HG02571 (cell line): ENCODE results near the gene SPATA22.
"Not testable (repeated sequence)": the region's sequence is repeated elsewhere in the genome, so short reads cannot be mapped to it uniquely, and the experiment has no call there.

ENCODE experiments used
- ATAC-seq: cut with Tn5 transposase; IDR thresholded peaks from one replicate; pipeline ENCODE4 v1.9.1; 2021; ENCODE audit warnings: mild to moderate bottlenecking, moderate library complexity; ENCODE audit not compliant: unreplicated experiment

SPATA22 gene

DNA sequence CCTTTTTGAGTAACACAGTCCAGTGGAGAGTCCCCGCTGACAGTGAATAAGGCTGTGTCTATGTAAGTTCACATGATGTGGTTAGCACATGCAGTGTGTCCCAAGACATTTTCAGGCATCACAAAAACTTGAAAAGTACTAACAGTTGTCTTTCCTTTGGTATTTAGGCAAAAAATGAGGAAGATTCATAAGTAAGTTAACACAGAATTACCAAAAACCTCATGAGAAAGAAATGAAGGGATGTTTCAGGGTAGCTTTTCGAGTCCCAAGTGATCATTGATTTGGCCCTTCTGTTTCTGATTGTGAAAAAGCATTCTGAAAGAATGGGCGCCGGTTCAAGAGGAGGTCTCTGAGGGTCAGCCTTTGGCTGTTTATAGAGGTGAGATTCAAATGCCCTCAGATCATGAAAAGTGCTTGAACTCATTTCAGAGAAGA is 3.6 kb upstream of the SPATA22 start:
- ATAC-seq: no peak

DNA sequence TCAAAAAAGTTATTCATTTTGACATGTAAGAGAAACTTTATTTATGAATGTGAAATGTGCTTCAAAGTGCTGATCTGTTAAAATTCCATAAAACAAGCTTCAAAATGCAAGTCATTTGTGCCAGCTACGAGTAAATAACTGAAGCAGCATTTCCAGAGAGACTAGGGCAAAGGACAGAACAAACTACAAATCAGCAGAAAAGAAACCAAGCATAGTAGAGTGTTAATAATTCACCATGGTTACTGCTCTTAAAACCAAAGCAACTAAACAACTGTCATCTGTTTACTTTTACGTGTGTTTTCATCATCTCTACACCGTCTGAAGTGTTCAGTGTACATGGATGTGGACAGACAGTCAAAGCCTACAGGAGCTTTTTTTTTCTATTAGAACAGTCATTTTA is 2.6 kb upstream of the SPATA22 start:
- no peak for ATAC-seq

DNA sequence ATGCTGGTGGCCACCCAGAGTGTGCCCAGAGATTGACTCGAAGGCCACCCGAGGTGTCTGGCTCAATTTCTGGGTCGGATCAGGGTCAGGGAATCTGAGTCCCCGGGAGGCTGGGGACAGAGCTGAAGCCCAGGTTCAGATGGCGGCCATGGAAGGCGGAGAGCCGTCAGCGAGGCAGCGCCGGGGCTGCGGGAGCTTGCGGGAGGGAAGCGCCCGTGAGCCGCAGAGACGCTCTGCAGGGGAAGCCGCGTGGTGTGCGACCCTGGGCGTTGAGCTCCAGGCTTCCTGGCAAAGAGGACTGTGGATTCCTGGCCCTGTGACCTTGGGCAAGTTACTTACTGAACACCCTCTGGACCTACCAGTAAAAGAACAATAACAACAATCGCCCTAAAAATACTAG is 518 bp upstream of the SPATA22 start:
- no peak for ATAC-seq

DNA sequence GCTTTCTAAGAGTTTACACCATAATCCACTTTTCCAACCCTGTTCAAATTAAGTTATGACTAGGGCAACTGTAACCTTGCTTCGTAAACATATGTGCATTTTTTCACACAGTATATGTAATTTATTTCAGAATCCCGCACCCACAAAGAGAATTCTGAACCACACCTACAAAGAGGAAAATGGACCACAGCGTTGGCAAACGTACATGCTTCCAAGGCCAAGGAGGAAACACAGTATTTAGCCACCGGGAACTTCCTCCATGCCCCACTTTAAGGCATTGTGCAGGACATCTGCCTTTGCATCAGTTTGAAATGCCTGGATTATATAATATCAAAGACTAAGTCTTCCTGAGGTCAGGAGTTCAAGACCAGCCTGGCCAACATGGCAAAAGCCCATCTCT is 2.1 kb downstream of the SPATA22 start:
- ATAC-seq: no peak

DNA sequence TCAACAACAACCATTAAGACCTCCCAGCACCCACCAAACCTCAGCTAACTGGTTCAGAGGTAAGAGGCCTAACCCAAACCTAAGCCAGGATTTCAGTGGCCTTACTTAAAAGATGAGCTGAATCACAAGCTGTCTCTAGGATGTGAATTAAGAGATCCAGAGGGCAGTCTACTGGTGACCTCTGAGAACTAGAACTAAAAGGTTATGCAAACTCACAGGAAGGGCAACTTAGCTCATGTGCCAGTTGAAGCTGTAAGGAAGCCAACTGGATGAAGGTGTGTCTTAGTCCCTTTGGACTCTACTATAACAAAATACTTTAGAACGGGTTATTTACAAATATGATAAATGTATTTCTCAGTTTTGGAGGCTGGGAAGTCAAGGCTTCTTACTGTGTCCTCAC is 5.3 kb downstream of the SPATA22 start:
- ATAC-seq: not testable (repeated sequence)

- no peak for ATAC-seq
Observed at GRCh38 chr17:3448059-3448665, 23.5 kb downstream of the SPATA22 start.

DNA sequence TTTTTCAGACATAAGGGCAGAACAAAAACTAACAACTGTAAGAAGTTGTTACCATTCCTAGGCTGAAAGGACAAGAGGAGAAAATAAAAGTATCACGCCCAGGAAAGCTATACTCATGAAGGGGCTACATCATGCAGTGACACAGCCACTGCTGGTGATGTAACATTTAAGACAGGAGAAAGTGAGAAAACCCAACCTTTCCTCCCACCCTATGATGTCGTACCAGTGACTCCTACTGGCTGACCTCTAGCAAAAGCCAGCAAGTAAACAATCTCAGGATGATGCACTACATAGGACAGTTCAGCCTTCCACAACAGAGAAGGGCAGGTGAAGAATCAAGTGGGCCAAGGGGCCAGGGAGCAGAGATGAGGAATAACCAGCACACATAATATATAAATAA is 24.0 kb downstream of the SPATA22 start:
- ATAC-seq: no peak

DNA sequence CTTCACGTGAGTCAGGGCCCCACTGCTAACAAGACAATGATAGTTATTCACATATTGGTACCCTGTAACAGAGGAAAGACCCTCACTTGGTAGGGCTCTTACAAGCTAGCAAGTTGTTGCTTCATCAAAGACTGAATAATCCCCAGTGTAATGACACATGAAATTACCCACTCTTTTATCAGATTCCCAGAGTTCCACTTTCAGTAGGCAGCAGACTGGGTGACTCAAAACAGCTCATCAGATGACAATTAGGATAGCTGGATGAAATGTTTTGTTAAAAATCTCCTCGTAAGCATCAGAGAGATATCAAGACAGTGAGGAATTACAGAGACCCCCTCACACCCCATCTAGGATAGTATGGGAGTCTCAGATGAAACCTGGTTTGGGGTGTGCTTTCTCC is 31.2 kb downstream of the SPATA22 start:
- ATAC-seq: no peak

GRCh38 chr17:3438368-3438767 is 33.3 kb downstream of the SPATA22 start:
- ATAC-seq: no peak

- ATAC-seq: no peak
Observed at GRCh38 chr17:3433741-3434140, 37.9 kb downstream of the SPATA22 start, which contains the start of gene OR1E2. Gene OR1E2, minus strand, starts transcription at chr17:3433841. Its CDS starts 0 bp downstream, at chr17:3433841.

DNA sequence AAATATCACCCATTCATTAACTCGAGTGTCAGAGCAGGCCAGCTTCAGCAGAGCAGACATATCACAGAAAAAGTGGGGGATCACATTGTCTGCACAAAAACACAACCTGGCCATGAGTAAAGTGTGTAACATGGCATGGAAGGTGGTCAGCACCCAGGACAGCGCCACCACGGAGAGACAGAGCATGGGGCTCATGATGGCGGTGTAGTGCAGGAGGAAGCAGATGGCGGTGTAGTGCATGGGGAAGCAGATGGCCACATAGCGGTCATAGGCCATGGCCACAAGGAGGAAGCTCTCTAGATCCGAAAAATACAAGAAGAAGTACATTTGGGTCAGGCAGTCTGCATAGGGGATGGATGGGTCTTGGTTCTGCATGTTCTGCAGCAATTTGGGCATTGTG is 38.4 kb downstream of the SPATA22 start:
- not testable (repeated sequence) for ATAC-seq

DNA sequence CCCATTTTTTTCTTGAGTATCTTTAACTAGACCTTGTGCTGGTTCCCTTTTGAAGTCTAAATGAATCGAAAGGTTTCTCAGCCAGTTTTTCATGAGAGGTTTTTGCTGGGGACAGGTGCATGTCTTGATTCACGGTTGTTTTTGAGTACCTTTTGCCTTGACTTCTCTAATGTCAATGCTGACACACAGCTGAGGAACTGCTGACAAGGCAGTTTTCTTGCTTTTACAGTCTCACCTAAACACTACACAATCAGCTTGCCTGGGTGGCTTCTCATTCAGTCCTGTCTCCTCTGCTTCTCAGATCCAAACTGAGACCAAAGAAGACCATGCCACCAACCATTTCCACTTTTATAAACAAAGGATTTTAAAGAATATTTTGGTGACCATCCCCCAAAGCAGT is 53.4 kb downstream of the SPATA22 start:
- no peak for ATAC-seq

GRCh38 chr17:3415610-3416009 is 56.0 kb downstream of the SPATA22 start:
- no peak for ATAC-seq

DNA sequence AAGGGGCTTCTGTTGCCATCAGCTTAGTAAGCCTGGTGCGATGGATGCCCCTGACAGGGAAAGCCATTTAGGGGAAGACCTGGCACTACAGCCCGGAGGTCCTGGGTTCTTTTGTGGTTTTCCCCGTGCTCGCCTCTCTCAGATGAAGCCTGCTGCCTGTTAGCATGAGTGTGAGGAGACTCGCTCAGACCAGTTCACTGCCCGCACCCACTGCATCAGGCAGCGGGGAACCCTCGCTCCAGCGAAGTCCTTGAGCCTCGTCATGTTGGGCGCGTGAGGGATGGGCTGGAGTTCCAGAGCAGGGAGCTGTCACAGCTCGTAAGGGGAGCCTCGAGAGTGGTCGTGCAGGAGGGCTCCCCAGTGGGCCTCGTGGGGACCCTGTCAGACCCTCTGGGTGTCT is 59.4 kb downstream of the SPATA22 start:
- not testable (repeated sequence) for ATAC-seq

DNA sequence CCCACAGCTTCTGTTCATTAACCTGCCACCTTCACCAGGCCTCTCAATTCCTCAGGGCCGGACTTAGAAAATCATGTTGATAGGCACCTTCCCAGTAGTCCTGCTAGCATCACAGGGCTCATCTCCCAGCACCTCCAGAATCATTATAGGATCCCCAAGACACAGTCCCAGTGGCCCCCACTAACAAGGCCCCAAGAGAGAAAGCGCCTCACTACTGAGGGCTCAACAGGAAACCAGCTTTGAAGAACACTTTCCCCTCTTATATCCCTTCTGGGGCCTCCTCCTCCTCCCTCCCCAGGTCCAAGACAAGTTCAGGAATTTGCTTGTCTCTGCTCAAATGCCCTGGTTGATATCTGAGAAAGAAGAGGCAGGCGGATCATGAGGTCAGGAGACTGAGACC is 60.5 kb downstream of the SPATA22 start, which contains the start of gene OR3A3:
TSS of gene OR3A3 (plus strand) at position 301 of the 400 bp plus-strand sequence.
- ATAC-seq: no peak

- not testable (repeated sequence) for ATAC-seq
Observed at GRCh38 chr17:3403856-3404255, 67.8 kb downstream of the SPATA22 start.

DNA sequence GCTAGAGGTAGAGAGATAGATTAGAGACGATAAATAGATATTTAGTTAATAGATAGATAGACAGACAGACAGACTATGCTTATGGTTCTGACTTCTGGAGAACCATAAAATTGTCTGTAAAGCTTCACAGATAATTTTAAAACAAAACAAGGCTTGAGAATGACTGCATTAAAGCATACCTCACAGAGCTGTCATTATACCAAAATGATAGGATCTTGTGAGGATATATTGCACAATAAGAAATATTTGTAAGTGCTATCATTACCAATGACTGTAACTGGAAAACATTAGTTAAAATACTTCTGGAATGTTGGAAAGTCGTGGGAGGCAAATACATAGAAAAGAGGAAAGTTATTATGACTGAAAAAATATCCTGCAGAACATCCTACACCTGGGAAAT is 69.8 kb downstream of the SPATA22 start:
- ATAC-seq: no peak

DNA sequence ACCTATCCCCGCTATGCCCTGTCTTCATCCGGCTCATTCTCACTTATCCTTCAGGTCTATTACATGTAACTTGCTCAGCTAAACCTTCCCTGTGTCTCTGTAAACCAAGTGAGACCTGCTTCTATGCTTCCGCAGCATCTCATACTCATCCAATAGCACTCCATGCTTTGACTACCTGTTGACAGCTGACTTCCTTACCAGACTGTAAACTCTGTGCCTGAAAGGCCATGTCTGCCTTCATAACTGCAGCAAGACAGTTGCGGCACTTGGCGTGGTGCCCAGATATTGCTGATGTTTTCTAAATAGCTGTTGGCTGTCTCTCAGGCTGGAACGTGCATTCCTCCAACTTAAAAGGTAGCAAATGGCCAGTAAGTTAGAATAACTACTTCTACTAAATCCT is 71.6 kb downstream of the SPATA22 start:
- ATAC-seq: no peak

- ATAC-seq: no peak
Observed at GRCh38 chr17:3398310-3398709, 73.3 kb downstream of the SPATA22 start, which contains the start of gene OR1E1. Gene OR1E1, minus strand, starts transcription at chr17:3398410. Its CDS starts 0 bp downstream, at chr17:3398410.

DNA sequence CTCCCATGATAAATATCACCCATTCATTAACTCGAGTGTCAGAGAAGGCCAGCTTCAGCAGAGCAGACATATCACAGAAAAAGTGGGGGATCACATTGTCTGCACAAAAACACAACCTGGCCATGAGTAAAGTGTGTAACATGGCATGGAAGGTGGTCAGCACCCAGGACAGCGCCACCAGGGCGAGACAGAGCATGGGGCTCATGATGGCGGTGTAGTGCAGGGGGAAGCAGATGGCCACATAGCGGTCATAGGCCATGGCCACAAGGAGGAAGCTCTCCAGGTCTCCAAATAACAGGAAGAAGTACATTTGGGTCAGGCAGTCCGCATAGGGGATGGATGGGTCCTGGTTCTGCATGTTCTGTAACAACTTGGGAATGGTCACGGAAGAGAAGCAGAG is 73.8 kb downstream of the SPATA22 start:
- ATAC-seq: not testable (repeated sequence)
